ENCODE data around the gene RBM43. TPM values are rescaled to one million over a fixed set of nuclear protein-coding genes. Genes with fewer than 3 reads are reported as not detected.
"Not testable (repeated sequence)": the region's sequence is repeated elsewhere in the genome, so short reads cannot be mapped to it uniquely, and the experiment has no call there.

Gene RBM43
- total RNA-seq, 2 experiments from 2014 or later = 5.1 to 8.3 TPM

DNA sequence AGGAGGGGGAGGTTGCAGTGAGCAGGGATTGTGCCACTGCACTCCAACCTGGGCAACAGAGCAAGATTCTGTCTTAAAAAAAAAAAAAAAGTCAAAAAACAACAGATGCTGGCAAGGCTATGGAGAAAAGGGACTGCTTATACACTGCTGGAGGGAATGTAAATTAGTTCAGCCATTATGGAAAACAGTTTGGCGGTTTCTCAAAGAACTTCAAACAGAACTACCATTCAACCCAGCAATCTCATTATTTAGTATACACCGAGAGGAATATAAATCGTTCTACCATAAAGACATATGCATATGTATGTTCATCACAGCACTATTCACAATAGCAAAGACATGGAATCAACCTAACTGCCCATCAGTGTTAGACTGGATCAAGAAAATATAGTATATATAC is 27.9 kb downstream of the RBM43 start:
- H3K27ac Mint-ChIP-seq; H3K9me3 Mint-ChIP-seq (ENCODE audit: low read depth); H3K4me3 Mint-ChIP-seq; ATAC-seq; H3K4me1 Mint-ChIP-seq; CTCF ChIA-PET; H3K36me3 Mint-ChIP-seq; DNase-seq: not testable (repeated sequence)
- H3K27me3 Mint-ChIP-seq = peaks cover 31% of the 10 kb centered on the region

DNA sequence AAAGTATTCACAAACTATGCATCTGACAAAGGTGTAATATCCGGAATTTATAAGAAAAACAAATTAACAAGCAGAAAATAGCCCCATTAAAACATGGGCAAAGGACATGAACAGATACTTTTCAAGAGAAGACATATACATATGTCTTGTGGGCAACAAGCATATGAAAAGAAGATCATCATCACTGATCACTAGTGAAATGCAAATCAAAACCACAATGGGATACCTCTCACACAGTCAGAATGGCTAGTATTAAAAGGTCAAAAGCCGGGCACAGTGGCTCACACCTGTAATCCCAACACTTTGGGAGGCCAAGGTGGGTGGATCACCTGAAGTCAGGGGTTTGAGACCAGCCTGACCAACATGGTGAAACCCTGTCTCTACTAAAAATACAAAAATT is 28.4 kb downstream of the RBM43 start:
- H3K4me3 Mint-ChIP-seq; ATAC-seq; DNase-seq; H3K9me3 Mint-ChIP-seq (ENCODE audit: low read depth); H3K36me3 Mint-ChIP-seq; H3K4me1 Mint-ChIP-seq; CTCF ChIA-PET; H3K27ac Mint-ChIP-seq: not testable (repeated sequence)
- peaks cover 32% of the 10 kb centered on the region for H3K27me3 Mint-ChIP-seq

DNA sequence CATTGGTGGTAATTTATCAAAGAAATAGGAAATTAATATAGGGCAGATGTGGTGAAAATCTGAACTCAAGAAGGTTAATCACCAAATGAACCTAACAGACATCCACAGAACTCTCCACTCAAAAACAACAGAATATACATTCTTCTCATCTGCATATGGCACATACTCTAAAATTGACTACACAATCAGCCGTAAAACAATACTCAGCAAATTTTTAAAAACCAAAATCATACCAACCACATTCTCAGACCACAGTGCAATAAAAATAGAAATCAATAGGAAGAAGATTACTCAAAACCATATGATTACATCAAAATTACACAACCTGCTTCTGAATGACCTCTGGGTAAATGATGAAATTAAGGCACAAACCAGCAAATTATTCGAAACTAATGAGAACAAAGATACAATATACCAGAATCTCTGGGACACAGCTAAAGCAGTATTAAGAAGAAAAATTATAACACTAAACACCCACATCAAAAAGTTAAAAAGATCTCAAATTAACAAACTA is 31.0 kb downstream of the RBM43 start:
- CTCF ChIA-PET = interaction anchor here (1.9 kb wide), 1 partner anchor 9 kb away, joined by 5 read pairs; no protein-coding TSS in a partner anchor
- peaks cover 35% of the 10 kb centered on the region for H3K27me3 Mint-ChIP-seq
- no peak for DNase-seq
- H3K36me3 Mint-ChIP-seq = no peaks in the 10 kb centered on the region
- no peak for ATAC-seq
- H3K4me1 Mint-ChIP-seq = no peaks in the 10 kb centered on the region
- no peak overlapping the region for H3K4me3 Mint-ChIP-seq
- H3K9me3 Mint-ChIP-seq (ENCODE audit: low read depth) = no peaks in the 10 kb centered on the region
- no peak overlapping the region for H3K27ac Mint-ChIP-seq

DNA sequence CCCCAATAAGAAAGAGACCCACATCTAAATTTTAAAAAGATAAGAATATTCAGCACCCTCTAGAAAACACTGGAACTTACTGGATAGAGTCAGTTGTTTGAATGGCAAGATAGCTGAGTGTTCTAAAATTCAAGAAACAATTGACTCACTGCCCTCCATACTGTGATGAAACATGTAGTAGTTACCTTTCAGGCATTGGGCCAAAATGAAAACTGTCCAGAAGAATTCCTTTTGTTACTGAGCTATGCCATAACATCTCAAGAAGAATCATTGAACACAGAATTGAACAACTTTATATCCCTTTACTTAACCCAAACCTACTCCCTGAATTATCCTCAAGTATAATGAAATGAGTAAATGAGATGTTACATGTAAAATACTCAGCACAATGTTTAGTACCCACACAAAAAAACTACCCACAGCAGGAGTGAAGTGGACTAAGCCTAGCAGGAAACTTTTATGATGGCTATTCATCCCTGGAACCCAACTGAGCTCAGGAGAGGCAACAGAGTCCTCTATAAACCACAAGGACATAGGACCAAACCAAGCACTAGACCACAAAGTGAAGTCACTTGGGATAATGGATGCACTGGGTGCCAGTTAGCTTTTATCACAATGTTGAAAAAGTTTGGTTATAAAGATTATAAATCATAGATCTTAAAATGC is 32.7 kb downstream of the RBM43 start:
- H3K4me3 Mint-ChIP-seq = no peak overlapping the region
- H3K4me1 Mint-ChIP-seq = no peaks in the 10 kb centered on the region
- no peaks in the 10 kb centered on the region for H3K36me3 Mint-ChIP-seq
- DNase-seq = no peak
- peaks cover 28% of the 10 kb centered on the region for H3K27me3 Mint-ChIP-seq
- H3K9me3 Mint-ChIP-seq (ENCODE audit: low read depth) = no peaks in the 10 kb centered on the region
- no peak overlapping the region for H3K27ac Mint-ChIP-seq
- ATAC-seq = no peak
- CTCF ChIA-PET = interaction anchor here (1.1 kb wide), 1 partner anchor 10 kb away, joined by 6 read pairs; no protein-coding TSS in a partner anchor

DNA sequence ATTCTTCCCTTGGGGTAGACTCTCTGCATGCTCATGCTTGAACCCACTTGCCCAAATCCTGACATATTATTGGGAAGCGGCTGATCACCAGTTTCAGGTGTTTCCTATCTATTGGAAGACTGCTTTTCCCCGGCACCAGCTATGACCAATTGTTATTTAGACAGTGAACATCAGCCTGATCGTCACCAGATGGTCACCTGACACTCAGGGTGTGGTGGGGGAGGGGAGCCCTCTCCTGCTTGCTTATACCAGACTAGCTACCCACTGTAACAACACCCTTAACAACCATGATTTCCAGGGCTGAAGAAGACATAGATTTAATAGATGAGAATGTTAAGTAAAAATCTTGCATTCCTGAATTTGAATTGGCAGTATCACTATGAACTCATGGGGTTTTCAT is 44.3 kb downstream of the RBM43 start:
- H3K36me3 Mint-ChIP-seq = no peaks in the 10 kb centered on the region
- ATAC-seq (no peak), DNase-seq (no peak)
- no peaks in the 10 kb centered on the region for H3K9me3 Mint-ChIP-seq (ENCODE audit: low read depth)
- CTCF ChIA-PET = no interaction called here
- H3K27me3 Mint-ChIP-seq = peaks cover 13% of the 10 kb centered on the region
- no peaks in the 10 kb centered on the region for H3K4me1 Mint-ChIP-seq
- H3K4me3 Mint-ChIP-seq = no peak overlapping the region
- no peak overlapping the region for H3K27ac Mint-ChIP-seq

DNA sequence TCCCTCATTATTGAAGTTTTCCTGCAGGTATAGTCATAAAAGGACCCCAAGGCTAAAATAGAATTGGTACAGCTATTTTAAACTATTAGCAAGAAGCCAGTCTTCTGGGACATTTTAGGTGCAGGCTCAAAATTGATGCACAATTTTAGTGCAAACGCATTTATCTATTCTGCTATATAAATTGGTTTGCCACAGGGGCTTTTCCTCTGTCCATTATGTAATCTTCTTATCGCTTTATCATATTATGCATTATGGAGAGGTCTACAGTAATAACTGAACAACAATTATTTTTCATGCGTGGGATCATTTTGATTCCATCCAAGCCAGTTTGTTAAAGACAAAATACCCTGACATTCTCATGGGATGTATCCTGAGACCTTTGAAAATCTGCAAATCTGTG is 54.6 kb downstream of the RBM43 start:
- H3K27ac Mint-ChIP-seq = no peak overlapping the region
- no peaks in the 10 kb centered on the region for H3K4me1 Mint-ChIP-seq
- no peak overlapping the region for H3K4me3 Mint-ChIP-seq
- DNase-seq (no peak), ATAC-seq (no peak)
- peaks cover 16% of the 10 kb centered on the region for H3K27me3 Mint-ChIP-seq
- no peaks in the 10 kb centered on the region for H3K9me3 Mint-ChIP-seq (ENCODE audit: low read depth)
- CTCF ChIA-PET = no interaction called here
- H3K36me3 Mint-ChIP-seq = no peaks in the 10 kb centered on the region

DNA sequence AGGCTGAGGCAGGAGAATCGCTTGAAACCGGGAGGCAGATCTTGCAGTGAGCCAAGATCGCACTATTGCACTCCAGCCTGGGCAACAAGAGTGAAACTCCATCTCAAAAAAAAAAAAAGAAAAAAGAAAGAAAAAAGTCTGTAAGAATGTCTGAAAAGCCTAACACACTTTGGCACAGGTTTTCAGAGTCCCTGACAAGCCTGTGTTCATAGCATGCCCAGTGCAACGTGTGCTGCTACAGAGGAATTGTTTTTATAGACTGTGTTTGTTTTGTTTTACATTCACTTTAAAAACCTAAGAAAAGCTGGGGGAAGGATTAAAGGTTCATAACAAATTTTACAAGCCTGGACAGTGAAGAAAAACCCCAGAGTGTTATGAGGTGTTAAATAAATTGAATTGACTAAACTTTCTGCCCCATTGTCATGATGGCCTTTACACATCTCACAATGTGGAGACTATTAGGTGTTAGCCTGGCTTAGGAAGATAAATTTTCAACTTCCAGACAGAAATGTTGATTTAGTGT is 55.2 kb downstream of the RBM43 start:
- DNase-seq = no peak
- ATAC-seq = no peak
- Mint-ChIP-seq H3K27me3 (peaks cover 16% of the 10 kb centered on the region), H3K27ac (no peak overlapping the region), H3K4me1 (no peaks in the 10 kb centered on the region), H3K4me3 (no peak overlapping the region), H3K9me3 (ENCODE audit: low read depth) (no peaks in the 10 kb centered on the region), H3K36me3 (no peaks in the 10 kb centered on the region)
- CTCF ChIA-PET = no interaction called here

DNA sequence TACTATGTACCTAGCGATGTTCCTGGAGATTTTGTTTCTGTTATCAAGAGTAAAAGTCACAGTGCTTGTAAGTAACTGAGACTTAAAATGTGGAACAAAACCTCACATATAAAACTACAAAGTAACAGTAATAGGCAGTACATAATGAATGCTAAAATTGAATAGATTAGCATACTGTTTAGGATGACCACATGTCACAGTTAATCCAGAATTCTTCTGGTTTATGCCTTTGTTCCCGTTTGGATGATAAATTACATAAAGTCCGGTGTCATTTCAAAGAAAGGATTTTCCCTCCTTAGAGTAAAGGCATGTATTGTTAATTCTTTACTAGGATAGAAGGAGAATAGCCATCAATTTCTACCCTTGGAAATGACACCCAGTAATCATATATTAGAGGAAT is 56.1 kb downstream of the RBM43 start:
- DNase-seq (no peak), ATAC-seq (no peak)
- Mint-ChIP-seq H3K36me3 (no peaks in the 10 kb centered on the region), H3K27ac (no peak overlapping the region), H3K9me3 (ENCODE audit: low read depth) (no peaks in the 10 kb centered on the region), H3K4me3 (no peak overlapping the region), H3K27me3 (peaks cover 14% of the 10 kb centered on the region), H3K4me1 (no peaks in the 10 kb centered on the region)
- CTCF ChIA-PET = no interaction called here

DNA sequence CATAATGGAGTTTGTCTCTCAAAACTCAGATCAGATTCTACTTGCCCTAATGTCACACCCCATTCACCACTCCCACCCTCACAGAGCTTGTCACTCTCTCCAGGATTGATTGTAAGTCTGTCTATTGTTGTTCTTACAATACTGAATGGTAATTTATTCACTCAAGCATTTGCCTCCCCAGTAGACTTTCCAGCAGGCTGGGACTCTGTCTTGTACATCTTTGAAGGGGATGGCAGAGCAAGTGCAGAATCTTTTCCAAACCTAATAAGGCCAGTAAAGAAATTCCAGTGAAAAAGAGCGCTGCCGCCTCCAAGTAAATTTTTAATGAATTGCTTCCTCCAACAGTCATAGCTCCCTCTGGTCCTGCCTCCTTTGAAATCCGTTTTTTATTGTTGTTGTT is 56.9 kb downstream of the RBM43 start:
- Mint-ChIP-seq H3K4me1 (no peaks in the 10 kb centered on the region), H3K27me3 (peaks cover 14% of the 10 kb centered on the region), H3K36me3 (no peaks in the 10 kb centered on the region), H3K9me3 (ENCODE audit: low read depth) (no peaks in the 10 kb centered on the region), H3K27ac (no peak overlapping the region), H3K4me3 (no peak overlapping the region)
- CTCF ChIA-PET = no interaction called here
- ATAC-seq (no peak), DNase-seq (no peak)

DNA sequence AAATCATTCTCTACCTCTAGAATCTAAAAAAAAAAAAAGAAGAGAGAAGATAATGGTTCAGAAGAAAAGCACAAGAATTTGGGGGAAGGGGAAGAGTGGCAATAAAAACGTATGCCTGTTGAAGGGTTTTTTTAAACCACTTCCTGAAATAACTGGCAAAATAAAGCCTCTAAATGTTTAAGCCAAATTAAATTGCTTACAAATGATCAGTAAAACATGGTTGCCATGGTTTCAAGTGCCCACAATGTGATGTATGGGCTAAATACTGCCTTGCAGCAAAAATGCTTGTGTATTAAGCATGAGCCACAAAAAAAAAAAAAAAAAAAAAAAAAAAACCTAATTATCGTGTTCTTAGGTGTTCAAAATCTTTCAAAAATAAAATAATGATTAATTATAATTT is 60.8 kb downstream of the RBM43 start:
- no peaks in the 10 kb centered on the region for H3K9me3 Mint-ChIP-seq (ENCODE audit: low read depth)
- CTCF ChIA-PET = no interaction called here
- ATAC-seq (no peak), DNase-seq (no peak)
- peaks cover 1% of the 10 kb centered on the region for H3K4me1 Mint-ChIP-seq
- H3K27me3 Mint-ChIP-seq = peaks cover 9% of the 10 kb centered on the region
- H3K4me3 Mint-ChIP-seq = no peak overlapping the region
- H3K27ac Mint-ChIP-seq = no peak overlapping the region
- H3K36me3 Mint-ChIP-seq = no peaks in the 10 kb centered on the region

DNA sequence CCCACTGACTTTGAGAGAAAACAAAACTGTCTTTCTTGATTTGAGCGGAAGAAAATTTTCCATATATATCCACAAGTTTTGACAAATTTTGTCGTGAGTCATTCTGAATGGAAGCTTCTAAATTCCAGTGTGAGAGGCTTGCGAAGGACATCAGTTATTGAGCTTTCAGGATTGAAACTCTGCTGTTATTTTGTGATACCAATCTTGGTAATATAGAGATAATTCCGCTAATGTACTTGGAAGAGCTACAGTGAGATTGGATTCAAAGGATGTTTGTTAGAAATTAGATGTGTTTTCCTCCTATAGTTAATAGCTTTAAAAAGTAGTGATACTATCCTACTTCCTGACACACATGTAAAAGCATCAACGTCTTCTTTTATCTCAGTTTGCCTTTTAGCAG is 61.4 kb downstream of the RBM43 start:
- no peak overlapping the region for H3K27ac Mint-ChIP-seq
- ATAC-seq (no peak), DNase-seq (no peak)
- H3K4me3 Mint-ChIP-seq = no peak overlapping the region
- H3K4me1 Mint-ChIP-seq = peaks cover 1% of the 10 kb centered on the region
- H3K36me3 Mint-ChIP-seq = no peaks in the 10 kb centered on the region
- CTCF ChIA-PET = no interaction called here
- H3K27me3 Mint-ChIP-seq = peaks cover 10% of the 10 kb centered on the region
- no peaks in the 10 kb centered on the region for H3K9me3 Mint-ChIP-seq (ENCODE audit: low read depth)

DNA sequence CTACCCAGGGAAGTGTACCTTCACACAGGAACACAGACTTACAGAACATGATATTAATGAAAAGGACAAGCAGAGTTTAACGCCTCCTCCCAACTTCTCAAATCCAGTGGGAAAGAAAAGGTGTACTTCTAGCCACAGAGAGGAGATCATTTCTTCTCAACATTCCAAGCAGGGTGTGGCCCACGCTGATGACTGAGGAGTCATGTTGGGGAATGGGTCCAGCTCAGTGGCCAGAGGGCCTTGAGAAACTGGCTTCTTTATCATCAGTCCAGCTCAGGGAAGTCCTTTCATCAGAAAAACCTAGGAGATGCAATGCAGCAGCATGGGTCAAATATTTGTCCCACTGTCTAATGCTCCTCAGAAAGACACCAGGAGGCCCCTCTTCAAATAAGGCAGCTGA is 63.0 kb downstream of the RBM43 start:
- Mint-ChIP-seq H3K27me3 (peaks cover 9% of the 10 kb centered on the region), H3K4me1 (peaks cover 1% of the 10 kb centered on the region), H3K27ac (no peak overlapping the region), H3K9me3 (ENCODE audit: low read depth) (no peaks in the 10 kb centered on the region), H3K4me3 (no peak overlapping the region), H3K36me3 (no peaks in the 10 kb centered on the region)
- no peak for ATAC-seq
- CTCF ChIA-PET = no interaction called here
- no peak for DNase-seq

Measured in activated CD8-positive, alpha-beta memory T cell treated with anti-CD3 and anti-CD28 coated beads, Interleukin-2, amount 10 ng/mL, durations not matched to agents 7 days and 5 days (primary cell).